ENCODE data around the gene NT5M. TPM values are rescaled to one million over a fixed set of nuclear protein-coding genes. Genes with fewer than 3 reads are reported as not detected.

NT5M gene
- total RNA-seq, 1 experiment from 2014 or later: 6.6 TPM

GRCh38 chr17:17384961-17385360 is 81.8 kb downstream of the NT5M start:
- Histone ChIP-seq H3K79me1 (ENCODE audit: insufficient read depth, low read depth, low read length, poor library complexity, severe bottlenecking) (no peaks in the 10 kb centered on the region), H3K18ac (ENCODE audit: insufficient read length, low read depth, low read length) (no peak overlapping the region), H2BK20ac (ENCODE audit: low read depth, low read length, poor library complexity, severe bottlenecking) (no peak overlapping the region), H3K4me2 (ENCODE audit: insufficient read depth, insufficient read length, low read length) (no peak overlapping the region), H3K4me1 (ENCODE audit: insufficient read depth, low read length) (no peaks in the 10 kb centered on the region), H3K79me2 (ENCODE audit: insufficient read depth, low read length) (no peaks in the 10 kb centered on the region), H3K27ac (ENCODE audit: insufficient read length, low read depth, low read length) (no peak overlapping the region), H4K5ac (ENCODE audit: insufficient read length, low read depth, low read length) (no peak overlapping the region), H2BK5ac (ENCODE audit: insufficient read length, low read length) (no peak overlapping the region), H3K23ac (ENCODE audit: insufficient read length, low read depth, low read length) (no peak overlapping the region), H4K8ac (replicated peaks; ENCODE audit: insufficient read length, low read depth, low read length) (no peak overlapping the region), H2BK120ac (ENCODE audit: low read depth, low read length, poor library complexity, severe bottlenecking) (no peak overlapping the region), H3K9ac (ENCODE audit: extremely low read depth, insufficient read length, low read length) (no peak overlapping the region), H3K14ac (ENCODE audit: insufficient read depth, low read length) (no peak overlapping the region), H4K20me1 (ENCODE audit: control insufficient read depth, insufficient read depth, insufficient read length) (no peaks in the 10 kb centered on the region), H2BK15ac (ENCODE audit: low read depth, low read length) (no peak overlapping the region), H2AK5ac (ENCODE audit: insufficient read length, low read length) (no peak overlapping the region), H3K9me3 (ENCODE audit: control insufficient read depth, low read depth, low read length) (no peaks in the 10 kb centered on the region), H3K4ac (ENCODE audit: low read depth, low read length) (no peak overlapping the region), H2AFZ (ENCODE audit: low read length) (no peak overlapping the region), H3K56ac (ENCODE audit: insufficient read length, low read depth, low read length) (no peak overlapping the region), H3K23me2 (ENCODE audit: insufficient read length, low read depth, low read length, poor library complexity, severe bottlenecking) (no peaks in the 10 kb centered on the region), H3T11ph (ENCODE audit: low read length) (no peak overlapping the region), H3K27me3 (ENCODE audit: insufficient read depth, low read length) (no peaks in the 10 kb centered on the region), H4K91ac (ENCODE audit: insufficient read length, low read depth, low read length) (no peak overlapping the region), H2BK12ac (ENCODE audit: insufficient read length, low read depth, low read length) (no peak overlapping the region)
- Mint-ChIP-seq H3K36me3 (ENCODE audit: insufficient read depth in 1 of 3, low read depth in 3 of 3) (no peaks in the 10 kb centered on the region; a peak in 1 of 7 replicates), H3K4me1 (peaks cover 6 to 14% of the 10 kb centered on the region in 2 experiments), H3K4me3 (no peak overlapping the region), H3K27me3 (ENCODE audit: low read depth) (peaks cover 5% of the 10 kb centered on the region), H3K27ac (no peak overlapping the region; a peak in 1 of 7 replicates), H3K9me3 (no peaks in the 10 kb centered on the region; a peak in 1 of 5 replicates)
- TF ChIP-seq CTCF (conservative IDR thresholded peaks at IDR 0.05): no peak
- no peak for DNase-seq
- no CpG with 5 or more reads among the region's 8 CpGs for WGBS (ENCODE audit: extremely low coverage, insufficient read length, low lambda C conversion rate)

All from H9 (cell line).